NCI-H2171 treated with DMSO at 0.1 percent for 48 hours (cell line): ENCODE measurements around the gene ZFPM1.
"Not testable (repeated sequence)": the region's sequence is repeated elsewhere in the genome, so short reads cannot be mapped to it uniquely, and the experiment has no call there.

ENCODE experiments used
- DNase-seq: peaks from one replicate; lab custom pipeline; 2025; lab: John Stamatoyannopoulos, UW

The ZFPM1 gene

GRCh38 chr16:88466175-88466862 is 13.2 kb downstream of the ZFPM1 start:
- DNase-seq = no peak

- no peak for DNase-seq
Observed at GRCh38 chr16:88466949-88467348, 13.9 kb downstream of the ZFPM1 start.

GRCh38 chr16:88467541-88467944 is 14.5 kb downstream of the ZFPM1 start:
- DNase-seq = no peak

GRCh38 chr16:88468275-88469129 is 15.4 kb downstream of the ZFPM1 start:
- no peak for DNase-seq

GRCh38 chr16:88469615-88470395 is 16.7 kb downstream of the ZFPM1 start:
- no peak for DNase-seq

- not testable (repeated sequence) for DNase-seq
Observed at GRCh38 chr16:88470396-88470680, 17.3 kb downstream of the ZFPM1 start.

- DNase-seq = not testable (repeated sequence)
Observed at GRCh38 chr16:88470696-88471095, 17.6 kb downstream of the ZFPM1 start.

GRCh38 chr16:88471115-88471514 is 18.0 kb downstream of the ZFPM1 start:
- DNase-seq = no peak

- no peak for DNase-seq
Observed at GRCh38 chr16:88471575-88471974, 18.5 kb downstream of the ZFPM1 start.

GRCh38 chr16:88472069-88472468 is 19.0 kb downstream of the ZFPM1 start:
- no peak for DNase-seq

- no peak for DNase-seq
Observed at GRCh38 chr16:88472637-88473205, 19.6 kb downstream of the ZFPM1 start.

GRCh38 chr16:88473666-88474534 is 20.8 kb downstream of the ZFPM1 start:
- no peak for DNase-seq

GRCh38 chr16:88475037-88475436 is 22.0 kb downstream of the ZFPM1 start:
- no peak for DNase-seq

- no peak for DNase-seq
Observed at GRCh38 chr16:88476203-88476602, 23.1 kb downstream of the ZFPM1 start.

GRCh38 chr16:88476817-88477397 is 23.8 kb downstream of the ZFPM1 start:
- DNase-seq = no peak

GRCh38 chr16:88477631-88478519 is 24.8 kb downstream of the ZFPM1 start:
- DNase-seq = no peak

GRCh38 chr16:88478889-88479792 is 26.1 kb downstream of the ZFPM1 start:
- no peak for DNase-seq

GRCh38 chr16:88479793-88480760 is 27.0 kb downstream of the ZFPM1 start:
- no peak for DNase-seq
